ENCODE data around the gene EPHA4. TPM values are rescaled to one million over a fixed set of nuclear protein-coding genes. Genes with fewer than 3 reads are reported as not detected.

The EPHA4 gene
- total and polyA plus RNA-seq, 2 experiments from 2014 or later, result 24.4 to 42.2 TPM

DNA sequence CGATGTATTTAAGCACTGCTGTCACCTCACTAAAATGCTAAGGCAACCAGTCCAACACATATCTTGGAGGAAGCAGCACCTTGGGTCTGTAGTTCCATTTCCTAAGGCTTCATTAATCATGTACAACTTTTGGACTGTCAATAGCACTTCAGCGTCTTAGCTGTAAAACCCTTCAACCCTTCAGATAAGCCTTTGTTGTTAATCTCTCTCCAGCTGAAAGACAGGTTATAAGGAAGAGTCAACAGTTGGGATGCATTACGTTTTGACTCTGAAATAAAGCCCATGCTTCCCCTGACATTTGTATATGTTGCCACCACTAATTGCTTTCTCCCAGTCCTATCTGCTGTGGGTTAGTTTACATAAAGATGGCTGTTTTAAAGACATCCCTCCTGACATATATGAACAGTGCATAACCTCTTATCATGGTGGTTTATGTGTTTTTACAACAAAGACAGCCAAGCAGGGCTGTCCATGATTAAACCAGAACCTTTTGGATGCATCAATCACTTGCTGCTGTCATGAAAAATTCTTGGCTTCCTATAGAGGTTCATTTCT lies 81.5 kb downstream of the EPHA4 start:
- DNase-seq, result no peak
- no peak overlapping the region for H3K4me3 ChIP-seq
- 0 out of 2 replicates have a peak, but pooled peaks cover 4% of the 10 kb centered on the region for H3K36me3 ChIP-seq (ENCODE audit: low read depth)
- H3K79me2 ChIP-seq (ENCODE audit: insufficient read depth), result peaks cover 23% of the 10 kb centered on the region; the same call in 1 of the 2 replicates
- H3K9me3 ChIP-seq (ENCODE audit: low read depth), result no peaks in the 10 kb centered on the region
- H3K27ac ChIP-seq, result no peak overlapping the region
- peaks cover 11% of the 10 kb centered on the region; the same call in 1 of the 2 replicates for H3F3A ChIP-seq (ENCODE audit: insufficient read depth)
- H3K4me1 ChIP-seq (ENCODE audit: insufficient read depth), result peaks cover 36% of the 10 kb centered on the region
- H4K20me1 ChIP-seq (ENCODE audit: insufficient read depth), result no peaks in the 10 kb centered on the region
- no peak for TF ChIP-seq EZH2 (IDR thresholded peaks at IDR 0.05; ENCODE audit: insufficient read depth, poor library complexity, severe bottlenecking)
- TF ChIP-seq EZH2phosphoT487 (IDR thresholded peaks at IDR 0.05; ENCODE audit: insufficient read depth, low read depth), result no peak
- H3K9me2 ChIP-seq (ENCODE audit: insufficient read depth), result no peaks in the 10 kb centered on the region
- no peak overlapping the region for H3K4me2 ChIP-seq (ENCODE audit: unreplicated experiment)
- in situ Hi-C loops (cut with MboI), result no loop called here
- no peak overlapping the region for H3K9ac ChIP-seq
- no peak overlapping the region for H2AFZ ChIP-seq
- 78 to 80% methylated on average over 3 of the region's 3 CpGs for WGBS, 2 experiments (ENCODE audit: low coverage in 1 of 2, low lambda C conversion rate in 2 of 2, missing lambda C conversion rate in 2 of 2)
- no peaks in the 10 kb centered on the region for H3K27me3 ChIP-seq (replicated peaks; ENCODE audit: insufficient read depth)

- H4K20me1 ChIP-seq (ENCODE audit: insufficient read depth), result no peaks in the 10 kb centered on the region
- no peaks in the 10 kb centered on the region for H3K9me2 ChIP-seq (ENCODE audit: insufficient read depth)
- H3K4me2 ChIP-seq (ENCODE audit: unreplicated experiment), result no peak overlapping the region
- H3K27me3 ChIP-seq (replicated peaks; ENCODE audit: insufficient read depth), result no peaks in the 10 kb centered on the region
- no peak overlapping the region for H3K27ac ChIP-seq
- H3F3A ChIP-seq (ENCODE audit: insufficient read depth), result peaks cover 28% of the 10 kb centered on the region
- peaks cover 15% of the 10 kb centered on the region; the same call in 1 of the 2 replicates for H3K79me2 ChIP-seq (ENCODE audit: insufficient read depth)
- in situ Hi-C loops (cut with MboI), result no loop called here
- H3K4me3 ChIP-seq, result no peak overlapping the region
- WGBS, 2 experiments (ENCODE audit: low coverage in 1 of 2, low lambda C conversion rate in 2 of 2, missing lambda C conversion rate in 2 of 2), result 97 to 99% methylated on average over 3 of the region's 3 CpGs
- no peak for DNase-seq
- H2AFZ ChIP-seq, result no peak overlapping the region
- no peak overlapping the region for H3K9ac ChIP-seq
- TF ChIP-seq EZH2 (IDR thresholded peaks at IDR 0.05; ENCODE audit: insufficient read depth, poor library complexity, severe bottlenecking), result no peak
- TF ChIP-seq EZH2phosphoT487 (IDR thresholded peaks at IDR 0.05; ENCODE audit: insufficient read depth, low read depth), result no peak
- H3K36me3 ChIP-seq (ENCODE audit: low read depth), result no peaks in the 10 kb centered on the region
- peaks cover 32% of the 10 kb centered on the region for H3K4me1 ChIP-seq (ENCODE audit: insufficient read depth)
- no peaks in the 10 kb centered on the region for H3K9me3 ChIP-seq (ENCODE audit: low read depth)
Measured at GRCh38 chr2:221488136-221488807, 83.8 kb downstream of the EPHA4 start.

GRCh38 chr2:221486106-221486505 lies 86.0 kb downstream of the EPHA4 start:
- Histone ChIP-seq H3K4me1 (ENCODE audit: insufficient read depth) (peaks cover 15% of the 10 kb centered on the region), H3K9me2 (ENCODE audit: insufficient read depth) (no peaks in the 10 kb centered on the region), H3F3A (ENCODE audit: insufficient read depth) (peaks cover 16% of the 10 kb centered on the region; the same call in 1 of the 2 replicates), H3K4me3 (no peak overlapping the region), H3K27ac (no peak overlapping the region), H4K20me1 (ENCODE audit: insufficient read depth) (no peaks in the 10 kb centered on the region), H3K27me3 (replicated peaks; ENCODE audit: insufficient read depth) (no peaks in the 10 kb centered on the region), H3K9ac (no peak overlapping the region), H3K36me3 (ENCODE audit: low read depth) (no peaks in the 10 kb centered on the region; the same call in 1 of the 2 replicates), H3K4me2 (ENCODE audit: unreplicated experiment) (no peak overlapping the region), H2AFZ (no peak overlapping the region), H3K79me2 (ENCODE audit: insufficient read depth) (peaks cover 11% of the 10 kb centered on the region; the same call in 1 of the 2 replicates), H3K9me3 (ENCODE audit: low read depth) (no peaks in the 10 kb centered on the region)
- 84 to 88% methylated on average over 4 of the region's 4 CpGs for WGBS, 2 experiments (ENCODE audit: low coverage in 1 of 2, low lambda C conversion rate in 2 of 2, missing lambda C conversion rate in 2 of 2)
- TF ChIP-seq EZH2phosphoT487 (IDR thresholded peaks at IDR 0.05; ENCODE audit: insufficient read depth, low read depth), result no peak
- TF ChIP-seq EZH2 (IDR thresholded peaks at IDR 0.05; ENCODE audit: insufficient read depth, poor library complexity, severe bottlenecking), result no peak
- DNase-seq, result no peak
- in situ Hi-C loops (cut with MboI), result no loop called here

DNA sequence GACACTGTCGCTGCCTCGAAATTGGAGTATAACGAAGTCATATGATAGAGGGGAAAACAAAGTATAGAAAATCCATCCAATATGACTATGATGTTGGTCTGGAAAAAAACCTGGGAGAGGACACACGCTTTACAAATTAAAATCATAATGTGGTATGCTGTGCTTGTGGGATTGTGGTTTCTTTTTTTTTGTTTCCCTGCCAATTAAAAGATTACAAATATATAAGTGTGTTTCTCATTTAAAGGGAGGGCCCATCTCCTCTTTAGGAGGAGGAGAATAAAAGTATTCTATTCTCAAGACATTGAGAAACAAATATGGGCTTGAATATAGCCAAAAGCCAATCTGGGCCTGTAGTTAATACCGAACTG lies 86.6 kb downstream of the EPHA4 start:
- in situ Hi-C loops (cut with MboI), result no loop called here
- 17 to 19% methylated on average over 5 of the region's 5 CpGs for WGBS, 2 experiments (ENCODE audit: low coverage in 1 of 2, low lambda C conversion rate in 2 of 2, missing lambda C conversion rate in 2 of 2)
- Histone ChIP-seq H3K9me2 (ENCODE audit: insufficient read depth) (no peaks in the 10 kb centered on the region), H3K79me2 (ENCODE audit: insufficient read depth) (peaks cover 5% of the 10 kb centered on the region; the same call in 1 of the 2 replicates), H3K4me2 (ENCODE audit: unreplicated experiment) (peak overlapping the region; percentile 40), H4K20me1 (ENCODE audit: insufficient read depth) (no peaks in the 10 kb centered on the region), H3K4me1 (ENCODE audit: insufficient read depth) (peaks cover 15% of the 10 kb centered on the region), H3K27ac (peak overlapping the region; percentile 40), H3F3A (ENCODE audit: insufficient read depth) (peaks cover 16% of the 10 kb centered on the region; the same call in 1 of the 2 replicates), H3K9ac (0 out of 2 replicates have a peak overlapping the region, but pooled peaks have one; percentile 4), H3K36me3 (ENCODE audit: low read depth) (peaks cover 5% of the 10 kb centered on the region; the same call in 1 of the 2 replicates), H3K9me3 (ENCODE audit: low read depth) (no peaks in the 10 kb centered on the region), H2AFZ (peak overlapping the region; percentile 50), H3K4me3 (no peak overlapping the region), H3K27me3 (replicated peaks; ENCODE audit: insufficient read depth) (no peaks in the 10 kb centered on the region)
- DNase-seq, result peak; percentile 62
- no peak for TF ChIP-seq EZH2phosphoT487 (IDR thresholded peaks at IDR 0.05; ENCODE audit: insufficient read depth, low read depth)
- TF ChIP-seq EZH2 (IDR thresholded peaks at IDR 0.05; ENCODE audit: insufficient read depth, poor library complexity, severe bottlenecking), result no peak

Data from GM23248 (cell line).